GM12878 (cell line): ENCODE results near the gene MITF. TPM values are rescaled to one million over a fixed set of nuclear protein-coding genes. Genes with fewer than 3 reads are reported as not detected.

Source experiments
- ATAC-seq: fragments of 200-7000 bp; cut with Tn5 transposase; 3 replicates; pipeline ENCODE4 v1.9.1; 2020; ENCODE audit warnings: mild to moderate bottlenecking, moderate library complexity
- BruUV-seq: library from RNA; stranded (reverse); fragments of 400-500 nt; replicated peaks from 2 replicates; lab custom pipeline; 2021; lab: Mats Ljungman, UMichigan
- CTCF ChIA-PET: fragments of 300-600 bp; sonication (Branson Sonifier 250); formaldehyde crosslinking; extraction: SDS; loops from one replicate; lab custom pipeline; 2021; ENCODE audit warnings: inconsistent platforms; lab: Yijun Ruan, JAX
- POLR2A ChIA-PET: fragments of 350-600 bp; formaldehyde crosslinking; extraction: SDS; loops from one replicate; lab custom pipeline; 2021; ENCODE audit warnings: inconsistent platforms; lab: Charles Lee
- RAD21 ChIA-PET: fragments of 300-600 bp; sonication (Branson Sonifier 250); formaldehyde crosslinking; loops from one replicate; lab custom pipeline; 2023; ENCODE audit warnings: antibody characterized with exemption; ENCODE audit not compliant: unreplicated experiment; lab: Charles Lee
- SMC1A ChIA-PET: fragments of 300-600 bp; sonication (Branson Sonifier 250); formaldehyde crosslinking; loops from one replicate; lab custom pipeline; 2023; ENCODE audit not compliant: unreplicated experiment, uncharacterized antibody; lab: Charles Lee
- DNase-seq: peaks from one replicate; pipeline ENCODE4 v3.0.0-alpha.2; 2011; ENCODE audit warnings: low read depth, low spot score
- FAIRE-seq: peaks from 3 replicates; lab custom pipeline; 2011; peaks lifted over from hg19 to GRCh38; lab: Jason Lieb, UNC
- H2AFZ ChIP-seq: 2 replicates; pipeline ENCODE4 v1.6.0; 2011; ENCODE audit warnings: low read depth, low read length, control low read depth; ENCODE audit not compliant: control insufficient read depth
- H3K27ac ChIP-seq: 2 replicates; pipeline ENCODE4 v1.5.1; 2011; ENCODE audit warnings: control low read depth; ENCODE audit not compliant: control insufficient read depth, insufficient read depth
- H3K27me3 ChIP-seq, 2 experiments: replicated peaks in 1 of 2; 2 replicates each; pipeline versions ENCODE4 v1.6.0 to v1.6.1; 2011; ENCODE audit warnings: low read length in 1 of 2; ENCODE audit not compliant: control insufficient read depth in 2 of 2, insufficient read depth in 2 of 2
- H3K36me3 ChIP-seq, 2 experiments: 2 replicates each; pipeline ENCODE4 v1.5.1; 2011; ENCODE audit warnings: low read length in 1 of 2; ENCODE audit not compliant: control insufficient read depth in 2 of 2, insufficient read depth in 2 of 2
- H3K4me1 ChIP-seq: 2 replicates; pipeline ENCODE4 v1.6.1; 2011; ENCODE audit warnings: mild to moderate bottlenecking, low read length, moderate library complexity, mixed read lengths; ENCODE audit not compliant: control insufficient read depth, insufficient read depth
- H3K4me2 ChIP-seq: 2 replicates; pipeline ENCODE4 v1.6.0; 2011; ENCODE audit warnings: control low read depth; ENCODE audit not compliant: control insufficient read depth, insufficient read depth
- H3K4me3 ChIP-seq: fragments of 200-600 bp; sonication (generic); 2 replicates; pipeline ENCODE4 v1.5.1; 2016
- H3K79me2 ChIP-seq: 2 replicates; pipeline ENCODE4 v1.6.0; 2011; ENCODE audit warnings: low read length; ENCODE audit not compliant: control insufficient read depth, insufficient read depth
- H3K9ac ChIP-seq: 2 replicates; pipeline ENCODE4 v1.8.0; 2011; ENCODE audit warnings: low read length, control low read depth, mixed read lengths; ENCODE audit not compliant: control insufficient read depth, insufficient read depth
- H3K9me3 ChIP-seq: replicated peaks from 3 replicates; pipeline ENCODE4 v1.5.1; 2011; ENCODE audit warnings: mild to moderate bottlenecking, low read length; ENCODE audit not compliant: control insufficient read depth, insufficient read depth
- H4K20me1 ChIP-seq: 2 replicates; pipeline ENCODE4 v1.6.0; 2011; ENCODE audit not compliant: control insufficient read depth, insufficient read depth
- CBX3 ChIP-seq: fragments of 200-600 bp; sonication (generic); IDR thresholded peaks from 2 replicates; pipeline ENCODE4 v1.6.1; 2016; ENCODE audit warnings: low read depth, borderline replicate concordance
- E2F8 ChIP-seq: fragments of 450-650 bp; IDR thresholded peaks from 2 replicates; pipeline ENCODE4 v1.6.1; 2018; ENCODE audit warnings: mild to moderate bottlenecking, low read depth, moderate library complexity; ENCODE audit not compliant: partially characterized antibody
- JUNB ChIP-seq: IDR thresholded peaks from 2 replicates; pipeline ENCODE4 v1.6.1; 2016; ENCODE audit warnings: antibody characterized with exemption, mild to moderate bottlenecking
- NBN ChIP-seq: fragments of 450-650 bp; IDR thresholded peaks from 2 replicates; pipeline ENCODE4 v1.6.1; 2016
- RCOR1 ChIP-seq: conservative IDR thresholded peaks from 2 replicates; pipeline ENCODE4 v1.6.1; 2012; ENCODE audit warnings: low read depth, low read length, improper control_type of control experiment
- RELA ChIP-seq: fragments of 450-650 bp; IDR thresholded peaks from 2 replicates; pipeline ENCODE4 v1.8.0; 2014; ENCODE audit warnings: borderline replicate concordance; ENCODE audit not compliant: partially characterized antibody
- REST ChIP-seq: IDR thresholded peaks from 2 replicates; pipeline ENCODE4 v1.6.1; 2012; ENCODE audit warnings: mild to moderate bottlenecking, low read depth, low read length
- SUPT20H ChIP-seq: IDR thresholded peaks from 2 replicates; pipeline ENCODE4 v1.6.1; 2011; ENCODE audit warnings: low read depth, mild to moderate bottlenecking, low read length, moderate library complexity, borderline replicate concordance; ENCODE audit not compliant: control insufficient read depth
- WGBS: methylation state at CpG from one replicate; pipeline ENCODE4 v1.1.6; 2016; ENCODE audit warnings: low lambda C conversion rate; ENCODE audit not compliant: insufficient replicate concordance, insufficient coverage; ENCODE audit errors: missing lambda C conversion rate; 5-methylcytosine and 5-hydroxymethylcytosine counted together
- in situ Hi-C: fragments of 300-500 bp; cut with MboI; formaldehyde crosslinking; loops from 9 replicates; pipeline ENCODE4 v1.14.3; 2018; ENCODE audit warnings: mixed read lengths
- intact Hi-C: fragments of 100-400 bp; cut with micrococcal nuclease; formaldehyde crosslinking; loops from one replicate; pipeline ENCODE4 v1.14.2; 2022; ENCODE audit not compliant: unreplicated experiment
- polyA plus RNA-seq, 11 experiments: library from polyadenylated mRNA; depleted of rRNA in 4 of 11; unstranded in 6 of 11; stranded (reverse) in 5 of 11; fragments of >200 nt; fragmentation: Nextera tagmentation in 4 of 11; fragmentation: Illumina TruSeq in 1 of 11; extraction: Ambion mirVana in 4 of 11; extraction: Trizol in 1 of 11; gene quantifications; 1 replicate in 1 of 11; 2 replicates in 10 of 11; pipeline versions ENCODE4 v1.2.1 to v1.2.3, GENCODE V29; 2011 to 2016; ENCODE audit warnings: inconsistent platforms in 2 of 11, missing spikeins in 2 of 11, low read depth in 1 of 11
- total RNA-seq, 4 experiments: library from RNA; depleted of rRNA in 3 of 4; stranded (reverse); fragments of >200 nt in 3 of 4; fragmentation: Illumina TruSeq in 1 of 4; extraction: Trizol in 1 of 4; gene quantifications; 2 replicates each; pipeline versions ENCODE4 v1.2.1 to v1.2.3, GENCODE V29; 2013 to 2021

The MITF gene
- total and polyA plus RNA-seq, 10 of the 15 experiments (the other 5 are each of a cell fraction or from before 2014, with no cell fraction given) = under 0.01 to 0.90 (median 0.06) TPM; not detected in 3

- no peak overlapping the region for H3K4me2 ChIP-seq
- H2AFZ ChIP-seq = no peak overlapping the region
- ChIA-PET RAD21 (no interaction called here), SMC1A (interaction anchor here (0.6 to 0.9 kb wide), 2 partner anchors 14 to 116 kb away, joined by 3 read pairs; no protein-coding TSS in a partner anchor), CTCF (no interaction called here), POLR2A (no interaction called here)
- no peak overlapping the region for H3K4me3 ChIP-seq
- TF ChIP-seq RELA = no peak
- no peak for TF ChIP-seq SUPT20H
- TF ChIP-seq NBN = no peak
- TF ChIP-seq JUNB = no peak
- no peak for TF ChIP-seq REST
- no peak for TF ChIP-seq CBX3
- TF ChIP-seq E2F8 = no peak
- TF ChIP-seq RCOR1 = no peak
- H3K9ac ChIP-seq = no peak overlapping the region
- H3K9me3 ChIP-seq = no peaks in the 10 kb centered on the region
- no peaks in the 10 kb centered on the region for H3K4me1 ChIP-seq
- no peak for DNase-seq
- WGBS = 43% methylated on average over 7 of the region's 7 CpGs
- no peaks in the 10 kb centered on the region for H3K36me3 ChIP-seq
- intact Hi-C loops = no loop called here
- no peaks in the 10 kb centered on the region for H3K79me2 ChIP-seq
- no peak overlapping the region for H3K27ac ChIP-seq
- no peak for FAIRE-seq
- no peak for ATAC-seq
- in situ Hi-C loops = no loop called here
- H3K27me3 ChIP-seq = no peaks in the 10 kb centered on the region; a peak in 1 of 4 replicates
- no TSS peak for BruUV-seq
- no peaks in the 10 kb centered on the region for H4K20me1 ChIP-seq
Measured at GRCh38 chr3:69784954-69785514, 45.8 kb downstream of the MITF start.
